Heart left ventricle (tissue), 16 donors: ENCODE results near the gene ALDH1L1. TPM values are rescaled to one million over a fixed set of nuclear protein-coding genes. Genes with fewer than 3 reads are reported as not detected.
A peak's percentile ranks its signal among the peaks of the same experiment; 100 is the strongest.

ENCODE experiments used
- ATAC-seq, 4 donors: fragments of 200-7000 bp; cut with Tn5 transposase; one replicate each; pipeline ENCODE4 v1.9.1; 2020 to 2022; ENCODE audit warnings: moderate library complexity in 4 of 4, mild to moderate bottlenecking in 3 of 4, moderate number of reproducible peaks in 1 of 4
- DNase-seq, 5 donors: peaks; one replicate each; pipeline ENCODE4 v3.0.0-alpha.2; 2020
- H3K27ac ChIP-seq, 12 donors: fragments of 200-600 bp; sonication (generic) in 4 of 12; one replicate each; pipeline versions ENCODE4 v1.5.0 to v1.8.0; 2016 to 2022; ENCODE audit warnings: mild to moderate bottlenecking in 2 of 12
- H3K27me3 ChIP-seq, 9 donors: fragments of 200-600 bp; sonication (generic) in 2 of 9; one replicate each; pipeline versions ENCODE4 v1.5.1 to v1.8.0; 2016 to 2022; ENCODE audit warnings: mild to moderate bottlenecking in 3 of 9
- H3K36me3 ChIP-seq, 9 donors: fragments of 200-600 bp; sonication (generic) in 2 of 9; one replicate each; pipeline versions ENCODE4 v1.5.0 to v1.8.0; 2018 to 2022; ENCODE audit warnings: mild to moderate bottlenecking in 2 of 9
- H3K4me1 ChIP-seq, 12 donors: fragments of 200-600 bp; sonication (generic) in 4 of 12; one replicate each; pipeline versions ENCODE4 v1.5.0 to v1.8.0; 2016 to 2022; ENCODE audit warnings: mild to moderate bottlenecking in 3 of 12
- H3K4me3 ChIP-seq, 12 donors: fragments of 200-600 bp; sonication (generic) in 4 of 12; one replicate each; pipeline versions ENCODE4 v1.5.0 to v1.8.0; 2017 to 2022; ENCODE audit warnings: mild to moderate bottlenecking in 9 of 12, moderate library complexity in 4 of 12
- H3K9me3 ChIP-seq, 12 donors: fragments of 200-600 bp; sonication (generic) in 4 of 12; one replicate each; pipeline versions ENCODE4 v1.5.0 to v1.8.0; 2016 to 2022; ENCODE audit warnings: mild to moderate bottlenecking in 1 of 12
- POLR2A ChIP-seq, 2 donors: fragments of 450-650 bp; IDR thresholded peaks; one replicate each; pipeline ENCODE4 v1.6.1; 2017; ENCODE audit warnings: antibody characterized with exemption in 2 of 2, mild to moderate bottlenecking in 2 of 2, moderate library complexity in 2 of 2
- WGBS, 4 donors: extraction: QIAGEN DNeasy Blood & Tissue Kit in 2 of 4; methylation state at CpG; one replicate each; pipeline versions ENCODE4 v1.1.5 to v1.1.7; 2013 to 2018; 5-methylcytosine and 5-hydroxymethylcytosine counted together
- intact Hi-C, 10 donors: fragments of 100-400 bp; cut with DNase I; formaldehyde crosslinking; loops; one replicate each; pipeline versions ENCODE4 v1.11.1 to v1.14.2; 2022
- polyA plus RNA-seq, 2 donors: library from polyadenylated mRNA; stranded (reverse); fragments of 200-250 nt; gene quantifications; one replicate each; pipeline ENCODE4 v1.2.3, GENCODE V29; 2013
- total RNA-seq, 9 donors: library from RNA; depleted of rRNA in 2 of 9; stranded (reverse); fragments of >200 nt in 2 of 9; fragmentation: NEBNext Ultra II Directional in 3 of 9; extraction: Animal tissue kit (Norgen Biotek cat#: 25700) in 3 of 9; gene quantifications; one replicate each; pipeline versions ENCODE4 v1.1.0 to v1.2.4, GENCODE V29; 2016 to 2023
- TF ChIP-seq, protein P1 (sequence below), 12 donors: fragments of 200-600 bp; sonication (generic) in 4 of 12; IDR thresholded peaks; one replicate each; pipeline versions ENCODE4 v1.5.0 to v1.8.0; 2018 to 2022; ENCODE audit warnings: antibody characterized with exemption in 12 of 12, mild to moderate bottlenecking in 5 of 12
- donor health status: ischemic (EF 13 %, LVEDD 7.1; RV severe dilation, severe dysfunction).
- donor health status: healthy with polysubstance abuse.
- donor health status: DM: no; HTN: yes; CAD: no.
- donor health status: DM: no; HTN: no; CAD: no.
- donor health status: ischemic (EF 25% LVEDD 6.9; RV normal size, moderate dysfunction).
- donor health status: ischemic (EF 25% LVEDD 5.7; RV mildly dilated, moderate dysfunction).
- donor health status: healthy.
- donor health status: DM: yes; HTN: yes; CAD: no.
- donor health status: ischemic (EF 35%, LVEDD 5.7; RV mildly dilated, moderate dysfunction).
- donor health status: nonischemic (EF 11% LVEDD 7.7; RV severe dilation, severe dysfunction).
- donor health status: DM: yes; HTN: yes; CAD: no.
- donor health status: PGD.
- donor health status: ischemic (EF 29% LVEDD 5.4; RV normal size, mild dysfunction).
- donor health status: nonischemic (EF 23%, LVEDD 6.1; RV moderate dilation, normal function).

ALDH1L1 gene
- total and polyA plus RNA-seq, 11 donors: 13.4 to 74.1 (median 29.0) TPM

DNA sequence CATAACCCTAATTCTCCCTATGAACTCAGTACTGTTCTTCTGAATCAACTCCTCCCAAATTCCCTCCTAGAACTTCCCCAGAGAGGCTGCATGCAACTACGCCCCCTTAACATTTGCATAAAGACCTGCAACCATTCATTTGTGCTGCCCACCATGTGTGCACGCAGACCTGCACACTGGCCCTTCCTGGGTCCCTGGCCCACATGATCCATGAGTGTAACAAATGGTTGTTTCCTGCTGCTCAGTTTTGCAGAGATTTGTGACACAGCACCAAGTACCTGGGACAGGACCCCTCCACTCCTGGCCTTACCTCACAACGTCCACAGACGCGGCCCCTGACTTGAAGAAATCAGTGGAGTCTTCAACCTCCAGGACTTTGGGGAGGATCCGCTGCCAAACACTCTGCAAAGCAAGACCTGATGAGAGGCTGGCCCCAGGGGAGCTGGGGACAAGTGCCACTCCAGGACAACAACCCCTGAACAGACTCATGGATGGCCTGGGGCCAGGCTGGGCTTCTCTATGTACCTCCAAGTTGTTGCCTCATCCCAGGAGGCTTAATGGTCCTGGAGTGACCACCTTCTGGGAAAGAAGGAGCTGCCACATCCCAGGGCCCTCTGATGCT, 33.8 kb downstream of the ALDH1L1 start:
- H3K36me3 ChIP-seq: peaks cover 0 to 5% (median 0%) of the 10 kb centered on the region in 9 donors
- intact Hi-C loops: no loop called here
- H3K4me3 ChIP-seq: no peak overlapping the region
- H3K27me3 ChIP-seq: no peaks in the 10 kb centered on the region
- H3K4me1 ChIP-seq: no peaks in the 10 kb centered on the region
- H3K9me3 ChIP-seq: no peaks in the 10 kb centered on the region
- no peak for ATAC-seq
- 90 to 91% (median 90%) methylated on average over 6 of the region's 6 CpGs for WGBS, 4 donors
- no peak overlapping the region for H3K27ac ChIP-seq
- DNase-seq: peak in 3 of 5 donors; percentile 4 to 23 (median 11)
- TF ChIP-seq POLR2A (IDR thresholded peaks at IDR 0.05): no peak
- TF ChIP-seq, protein P1, sequence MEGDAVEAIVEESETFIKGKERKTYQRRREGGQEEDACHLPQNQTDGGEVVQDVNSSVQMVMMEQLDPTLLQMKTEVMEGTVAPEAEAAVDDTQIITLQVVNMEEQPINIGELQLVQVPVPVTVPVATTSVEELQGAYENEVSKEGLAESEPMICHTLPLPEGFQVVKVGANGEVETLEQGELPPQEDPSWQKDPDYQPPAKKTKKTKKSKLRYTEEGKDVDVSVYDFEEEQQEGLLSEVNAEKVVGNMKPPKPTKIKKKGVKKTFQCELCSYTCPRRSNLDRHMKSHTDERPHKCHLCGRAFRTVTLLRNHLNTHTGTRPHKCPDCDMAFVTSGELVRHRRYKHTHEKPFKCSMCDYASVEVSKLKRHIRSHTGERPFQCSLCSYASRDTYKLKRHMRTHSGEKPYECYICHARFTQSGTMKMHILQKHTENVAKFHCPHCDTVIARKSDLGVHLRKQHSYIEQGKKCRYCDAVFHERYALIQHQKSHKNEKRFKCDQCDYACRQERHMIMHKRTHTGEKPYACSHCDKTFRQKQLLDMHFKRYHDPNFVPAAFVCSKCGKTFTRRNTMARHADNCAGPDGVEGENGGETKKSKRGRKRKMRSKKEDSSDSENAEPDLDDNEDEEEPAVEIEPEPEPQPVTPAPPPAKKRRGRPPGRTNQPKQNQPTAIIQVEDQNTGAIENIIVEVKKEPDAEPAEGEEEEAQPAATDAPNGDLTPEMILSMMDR (IDR thresholded peaks at IDR 0.05): no peak

DNA sequence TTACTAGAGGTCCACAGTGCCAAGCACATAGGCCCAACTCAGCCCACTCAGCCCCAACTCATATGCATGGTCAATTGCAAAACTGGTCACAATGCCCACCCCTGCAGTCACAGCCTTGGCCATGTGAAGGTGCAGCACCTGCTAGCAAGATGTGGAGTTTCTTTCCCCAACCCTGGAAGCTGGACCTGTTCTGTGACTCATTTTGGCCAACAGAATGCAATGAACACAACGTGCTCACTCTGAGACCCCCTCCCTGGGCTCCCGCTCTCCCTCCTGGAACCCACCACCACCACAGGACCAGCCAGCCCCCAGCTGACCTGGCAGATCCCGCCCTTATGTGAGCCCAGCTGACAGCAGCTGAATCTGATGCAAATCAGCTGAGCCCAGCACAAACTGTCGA, 34.4 kb downstream of the ALDH1L1 start:
- ATAC-seq (no peak), DNase-seq (peak in 1 of 5 donors; percentile 5)
- peaks cover 0 to 5% (median 0%) of the 10 kb centered on the region in 9 donors for H3K36me3 ChIP-seq
- 73 to 87% (median 81%) methylated on average over 4 of the region's 4 CpGs for WGBS, 4 donors
- no peaks in the 10 kb centered on the region for H3K9me3 ChIP-seq
- no peaks in the 10 kb centered on the region for H3K27me3 ChIP-seq
- no peak overlapping the region for H3K4me3 ChIP-seq
- no peaks in the 10 kb centered on the region for H3K4me1 ChIP-seq
- H3K27ac ChIP-seq: no peak overlapping the region
- intact Hi-C loops: no loop called here
- TF ChIP-seq, protein P1 (IDR thresholded peaks at IDR 0.05): no peak
- TF ChIP-seq POLR2A (IDR thresholded peaks at IDR 0.05): no peak

DNA sequence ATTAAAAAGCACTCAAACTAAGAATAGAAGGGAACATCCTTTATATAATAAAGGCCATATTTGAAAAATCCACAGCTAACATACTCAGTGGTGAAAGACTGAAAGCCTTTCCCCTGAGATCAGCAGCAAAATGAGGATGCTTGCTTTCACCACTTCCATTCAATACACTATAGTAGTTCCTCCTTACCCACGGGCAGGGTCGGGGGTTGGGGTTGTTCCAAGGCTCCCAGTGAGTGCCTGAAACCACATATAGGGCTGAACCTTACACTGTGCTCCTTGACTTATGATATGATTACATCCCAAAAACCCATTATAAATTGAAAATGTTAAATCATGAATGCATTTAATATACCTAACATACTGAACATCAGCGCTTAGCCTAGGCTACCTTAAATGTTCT, 37.7 kb downstream of the ALDH1L1 start:
- Histone ChIP-seq H3K9me3 (no peaks in the 10 kb centered on the region), H3K4me3 (no peak overlapping the region), H3K36me3 (peaks cover 0 to 2% (median 0%) of the 10 kb centered on the region in 9 donors), H3K4me1 (no peaks in the 10 kb centered on the region), H3K27me3 (no peaks in the 10 kb centered on the region), H3K27ac (no peak overlapping the region)
- DNase-seq (no peak), ATAC-seq (no peak)
- no peak for TF ChIP-seq POLR2A (IDR thresholded peaks at IDR 0.05)
- TF ChIP-seq, protein P1 (IDR thresholded peaks at IDR 0.05): no peak
- intact Hi-C loops: no loop called here
- 55 to 63% (median 58%) methylated on average over 3 of the region's 3 CpGs for WGBS, 4 donors

DNA sequence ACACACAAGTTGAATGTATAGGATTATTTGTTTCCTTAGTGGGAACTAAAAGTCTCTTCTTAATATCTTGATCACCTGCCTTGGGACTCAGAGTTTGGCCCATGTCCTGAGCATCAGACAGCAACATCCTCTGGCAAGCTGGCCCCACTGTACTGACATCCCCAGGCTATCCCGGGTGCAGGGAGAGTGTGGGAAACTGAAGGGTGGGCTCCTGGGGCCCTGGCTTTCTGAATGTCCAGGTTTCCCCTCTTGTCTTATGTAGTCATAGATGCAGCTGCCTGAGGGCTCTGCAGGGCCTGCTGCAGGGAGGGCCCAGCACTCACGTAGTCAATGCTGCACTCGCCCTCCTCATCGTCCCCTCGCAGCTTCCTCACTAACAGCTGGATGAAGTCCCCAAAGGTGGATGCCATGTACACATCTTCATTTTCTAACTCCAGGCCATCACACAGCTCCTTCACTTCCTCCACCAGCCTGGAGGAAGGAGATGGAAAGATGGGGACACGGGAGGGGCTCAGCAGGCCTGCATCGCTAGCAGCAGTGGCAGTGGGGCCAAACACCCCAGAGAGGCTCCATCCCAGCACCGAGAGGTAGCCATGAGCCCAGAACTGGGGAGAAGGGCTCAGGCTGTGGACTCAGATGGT, 42.8 kb downstream of the ALDH1L1 start:
- no peak for TF ChIP-seq POLR2A (IDR thresholded peaks at IDR 0.05)
- TF ChIP-seq, protein P1 (IDR thresholded peaks at IDR 0.05): no peak
- Histone ChIP-seq H3K4me3 (no peak overlapping the region), H3K9me3 (no peaks in the 10 kb centered on the region), H3K4me1 (peaks cover 0 to 3% (median 0%) of the 10 kb centered on the region in 12 donors), H3K27me3 (no peaks in the 10 kb centered on the region), H3K27ac (no peak overlapping the region), H3K36me3 (peaks cover 0 to 20% (median 0%) of the 10 kb centered on the region in 9 donors)
- 88 to 96% (median 90%) methylated on average over 8 of the region's 8 CpGs for WGBS, 4 donors
- ATAC-seq (no peak), DNase-seq (peak in 1 of 5 donors; percentile 10)
- intact Hi-C loops: loop anchor here in 2 of 10 donors (5.0 to 10.0 kb wide), 3 partner anchors 60 to 107 kb away; no protein-coding TSS in a partner anchor
